Prostate gland (tissue), 2 donors: ENCODE measurements around the gene WDR13.

Experiments
- POLR2A ChIP-seq: fragments of 450-650 bp; IDR thresholded peaks from one replicate; pipeline ENCODE4 v1.6.1; 2016; ENCODE audit warnings: antibody characterized with exemption, mild to moderate bottlenecking
- POLR2AphosphoS5 ChIP-seq: sonication (generic); formaldehyde crosslinking; IDR thresholded peaks from one replicate; pipeline ENCODE4 v1.6.1; 2017; ENCODE audit warnings: antibody characterized with exemption
- TF ChIP-seq, protein P1 (sequence below), 4 experiments: fragments of 200-600 bp in 2 of 4; fragments of 450-650 bp in 2 of 4; sonication (generic) in 2 of 4; IDR thresholded peaks; 1 replicate in 3 of 4; 2 replicates in 1 of 4; pipeline ENCODE4 v1.5.1; 2016 to 2019; ENCODE audit warnings: antibody characterized with exemption in 4 of 4, mild to moderate bottlenecking in 2 of 4, moderate library complexity in 2 of 4

DNA sequence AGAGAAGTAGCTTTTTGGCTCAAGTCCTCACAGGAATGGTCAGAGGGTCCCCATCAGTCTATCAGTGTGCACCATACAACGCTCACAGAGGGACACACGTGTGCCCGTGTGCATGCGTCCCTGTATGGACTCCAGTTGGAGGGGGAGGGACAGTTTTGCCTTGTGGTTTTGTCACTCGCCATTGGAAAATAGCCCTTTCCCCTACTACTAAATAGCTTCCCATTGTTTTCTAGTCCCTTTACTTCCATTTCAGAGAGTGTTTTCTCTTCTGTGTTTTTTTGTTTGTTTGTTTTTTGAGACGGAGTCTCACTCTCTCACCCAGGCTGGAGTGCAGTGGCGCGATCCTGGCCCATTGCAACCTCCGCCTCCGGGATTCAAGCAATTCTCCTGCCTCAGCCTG lies 34.9 kb downstream of the WDR13 start:
- TF ChIP-seq, protein P1, sequence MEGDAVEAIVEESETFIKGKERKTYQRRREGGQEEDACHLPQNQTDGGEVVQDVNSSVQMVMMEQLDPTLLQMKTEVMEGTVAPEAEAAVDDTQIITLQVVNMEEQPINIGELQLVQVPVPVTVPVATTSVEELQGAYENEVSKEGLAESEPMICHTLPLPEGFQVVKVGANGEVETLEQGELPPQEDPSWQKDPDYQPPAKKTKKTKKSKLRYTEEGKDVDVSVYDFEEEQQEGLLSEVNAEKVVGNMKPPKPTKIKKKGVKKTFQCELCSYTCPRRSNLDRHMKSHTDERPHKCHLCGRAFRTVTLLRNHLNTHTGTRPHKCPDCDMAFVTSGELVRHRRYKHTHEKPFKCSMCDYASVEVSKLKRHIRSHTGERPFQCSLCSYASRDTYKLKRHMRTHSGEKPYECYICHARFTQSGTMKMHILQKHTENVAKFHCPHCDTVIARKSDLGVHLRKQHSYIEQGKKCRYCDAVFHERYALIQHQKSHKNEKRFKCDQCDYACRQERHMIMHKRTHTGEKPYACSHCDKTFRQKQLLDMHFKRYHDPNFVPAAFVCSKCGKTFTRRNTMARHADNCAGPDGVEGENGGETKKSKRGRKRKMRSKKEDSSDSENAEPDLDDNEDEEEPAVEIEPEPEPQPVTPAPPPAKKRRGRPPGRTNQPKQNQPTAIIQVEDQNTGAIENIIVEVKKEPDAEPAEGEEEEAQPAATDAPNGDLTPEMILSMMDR (IDR thresholded peaks at IDR 0.05): no peak
- TF ChIP-seq POLR2A (no peak), POLR2AphosphoS5 (no peak)
